OCI-LY7 (cell line): ENCODE data around the gene CCDC194. TPM values are rescaled to one million over a fixed set of nuclear protein-coding genes. Genes with fewer than 3 reads are reported as not detected.

Source experiments
- BruUV-seq: library from RNA; stranded (reverse); fragments of 400-500 nt; replicated peaks from 2 replicates; lab custom pipeline; 2021; lab: Mats Ljungman, UMichigan
- CTCF ChIA-PET: fragments of 300-600 bp; sonication (Branson Sonifier 250); formaldehyde crosslinking; loops from one replicate; lab custom pipeline; 2022; ENCODE audit warnings: antibody characterized with exemption; ENCODE audit not compliant: unreplicated experiment; lab: Charles Lee
- POLR2A ChIA-PET: fragments of 300-600 bp; sonication (Branson Sonifier 250); formaldehyde crosslinking; loops from one replicate; lab custom pipeline; 2022; ENCODE audit warnings: antibody characterized with exemption; lab: Charles Lee
- DNase-seq: peaks from one replicate; pipeline ENCODE4 v3.0.0-alpha.2; 2015; ENCODE audit warnings: low spot score
- H2AFZ ChIP-seq: fragments of 200-600 bp; sonication (generic), shearing (Covaris generic); 2 replicates; pipeline ENCODE4 v1.6.1; 2014; ENCODE audit warnings: mild to moderate bottlenecking, antibody characterized with exemption, low read length, moderate library complexity
- H3K27ac ChIP-seq: fragments of 200-600 bp; sonication (generic); 2 replicates; pipeline ENCODE4 v1.5.1; 2014; ENCODE audit warnings: mixed run types, low read depth, mild to moderate bottlenecking, moderate library complexity, low read length, inconsistent platforms; ENCODE audit not compliant: poor library complexity, severe bottlenecking
- H3K36me3 ChIP-seq: fragments of 200-600 bp; sonication (generic); 2 replicates; pipeline ENCODE4 v1.6.1; 2014; ENCODE audit warnings: mild to moderate bottlenecking, antibody characterized with exemption, low read length, moderate library complexity, mixed read lengths; ENCODE audit not compliant: insufficient read depth
- H3K4me1 ChIP-seq: fragments of 200-600 bp; sonication (generic); 2 replicates; pipeline ENCODE4 v1.5.1; 2014; ENCODE audit warnings: mild to moderate bottlenecking, low read length; ENCODE audit not compliant: insufficient read depth, poor library complexity, severe bottlenecking
- H3K4me2 ChIP-seq: fragments of 200-600 bp; sonication (generic); 2 replicates; pipeline ENCODE4 v1.6.1; 2014; ENCODE audit warnings: mild to moderate bottlenecking, low read length
- H3K4me3 ChIP-seq: fragments of 200-600 bp; sonication (generic); 2 replicates; pipeline ENCODE4 v1.5.1; 2014; ENCODE audit warnings: mild to moderate bottlenecking, low read depth, low read length; ENCODE audit not compliant: poor library complexity, severe bottlenecking
- H3K79me2 ChIP-seq: fragments of 200-600 bp; sonication (generic); 2 replicates; pipeline ENCODE4 v1.6.1; 2016; ENCODE audit warnings: low read depth, mild to moderate bottlenecking, low read length, moderate library complexity, mixed read lengths; ENCODE audit not compliant: insufficient read depth
- H3K9me2 ChIP-seq: fragments of 200-600 bp; sonication (generic); 2 replicates; pipeline ENCODE4 v1.6.1; 2016; ENCODE audit warnings: mild to moderate bottlenecking, low read length, mixed read lengths; ENCODE audit not compliant: insufficient read depth
- H3K9me3 ChIP-seq: fragments of 200-600 bp; sonication (generic); 2 replicates; pipeline ENCODE4 v1.6.1; 2014; ENCODE audit warnings: mild to moderate bottlenecking, mixed run types, low read length, mixed read lengths
- H4K20me1 ChIP-seq: fragments of 200-600 bp; sonication (generic); 2 replicates; pipeline ENCODE4 v1.6.1; 2014; ENCODE audit warnings: mild to moderate bottlenecking, antibody characterized with exemption, low read length, moderate library complexity, mixed read lengths; ENCODE audit not compliant: insufficient read depth
- CTCF ChIP-seq: fragments of 200-600 bp; sonication (generic); conservative IDR thresholded peaks from 2 replicates; pipeline ENCODE4 v1.5.1; 2014; ENCODE audit warnings: mild to moderate bottlenecking, antibody characterized with exemption, low read length, moderate library complexity, mixed read lengths
- EZH2phosphoT487 ChIP-seq: fragments of 200-600 bp; sonication (generic); IDR thresholded peaks from 2 replicates; pipeline ENCODE4 v1.6.1; 2018; ENCODE audit warnings: low read depth, borderline replicate concordance, mild to moderate bottlenecking, mixed run types, antibody characterized with exemption, low read length, moderate library complexity, mixed read lengths
- intact Hi-C: fragments of 100-400 bp; cut with micrococcal nuclease; formaldehyde crosslinking; loops from one replicate; pipeline ENCODE4 v1.10.0; 2022; ENCODE audit not compliant: unreplicated experiment
- total RNA-seq, 2 experiments: library from RNA; depleted of rRNA in 1 of 2; stranded (reverse); fragments of >200 nt in 1 of 2; shearing (Covaris generic) in 1 of 2; gene quantifications; 2 replicates each; pipeline ENCODE4 v1.2.3, GENCODE V29; 2014 to 2022

CCDC194 gene
- total RNA-seq, 2 experiments from 2014 or later, result 2.4 to 8.8 TPM

- Histone ChIP-seq H3K4me2 (no peak overlapping the region), H3K9me2 (no peaks in the 10 kb centered on the region), H3K27ac (no peak overlapping the region), H2AFZ (no peak overlapping the region), H3K9me3 (no peaks in the 10 kb centered on the region), H4K20me1 (no peaks in the 10 kb centered on the region), H3K36me3 (no peaks in the 10 kb centered on the region), H3K79me2 (peaks cover 6% of the 10 kb centered on the region; the same call in 1 of the 2 replicates), H3K4me3 (no peak overlapping the region), H3K4me1 (peaks cover 42% of the 10 kb centered on the region)
- TF ChIP-seq CTCF (no peak), EZH2phosphoT487 (no peak)
- CTCF ChIA-PET, result interaction anchor here (0.6 kb wide), 1 partner anchor 18 kb away, joined by 3 read pairs; the partner anchor contains the start of gene BST2
- POLR2A ChIA-PET, result interaction anchor here (0.6 kb wide), 2 partner anchors 150 to 188 kb away, joined by 3 to 4 read pairs; no protein-coding TSS in a partner anchor
- intact Hi-C loops, result loop anchor here (2.0 kb wide), 1 partner anchor 43 kb away; no protein-coding TSS in a partner anchor
- DNase-seq, result no peak
- no TSS peak for BruUV-seq
Measured at GRCh38 chr19:17423429-17424208, 29.6 kb upstream of the CCDC194 start.

- Histone ChIP-seq H3K27ac (no peak overlapping the region), H3K9me3 (no peaks in the 10 kb centered on the region), H3K4me3 (no peak overlapping the region), H2AFZ (no peak overlapping the region), H3K4me2 (no peak overlapping the region), H3K4me1 (peaks cover 44% of the 10 kb centered on the region), H3K79me2 (peaks cover 6% of the 10 kb centered on the region; the same call in 1 of the 2 replicates), H3K9me2 (no peaks in the 10 kb centered on the region), H4K20me1 (no peaks in the 10 kb centered on the region), H3K36me3 (peaks cover 2% of the 10 kb centered on the region; the same call in 1 of the 2 replicates)
- POLR2A ChIA-PET, result no interaction called here
- no TSS peak for BruUV-seq
- CTCF ChIA-PET, result no interaction called here
- no peak for TF ChIP-seq EZH2phosphoT487
- TF ChIP-seq CTCF, result no peak
- intact Hi-C loops, result no loop called here
- no peak for DNase-seq
Measured at GRCh38 chr19:17421942-17422341, 27.9 kb upstream of the CCDC194 start.

- Histone ChIP-seq H3K27ac (no peak overlapping the region), H3K9me3 (no peaks in the 10 kb centered on the region), H3K4me2 (peak overlapping the region; percentile 68), H3K79me2 (peaks cover 6% of the 10 kb centered on the region; the same call in 1 of the 2 replicates), H3K4me1 (peaks cover 33% of the 10 kb centered on the region), H4K20me1 (no peaks in the 10 kb centered on the region), H3K36me3 (peaks cover 8% of the 10 kb centered on the region), H3K4me3 (peak overlapping the region; percentile 69), H2AFZ (peak overlapping the region; percentile 6; the same call in 1 of the 2 replicates), H3K9me2 (no peaks in the 10 kb centered on the region)
- intact Hi-C loops, result no loop called here
- no peak for DNase-seq
- TF ChIP-seq EZH2phosphoT487 (no peak), CTCF (no peak)
- ChIA-PET POLR2A (no interaction called here), CTCF (no interaction called here)
- no TSS peak for BruUV-seq
Measured at GRCh38 chr19:17420475-17420924, 26.5 kb upstream of the CCDC194 start.
